DND-41 (cell line): Measurements from ENCODE around the gene MTMR2.

Experiments
- ATAC-seq: fragments of 200-7000 bp; cut with Tn5 transposase; 3 replicates; pipeline ENCODE4 v1.9.1; 2021; ENCODE audit warnings: low read depth; ENCODE audit not compliant: insufficient read depth
- DNase-seq: peaks from one replicate; pipeline ENCODE4 v3.0.0-alpha.2; 2020
- H2AFZ ChIP-seq: 2 replicates; pipeline ENCODE4 v1.6.0; 2012; ENCODE audit warnings: low read depth, low read length
- H3K27ac ChIP-seq: 2 replicates; pipeline ENCODE4 v1.5.1; 2012; ENCODE audit warnings: low read length, inconsistent platforms
- H3K27me3 ChIP-seq: fragments of 200-600 bp; sonication (generic); 2 replicates; pipeline ENCODE4 v1.6.0; 2012; ENCODE audit warnings: low read length, mild to moderate bottlenecking, inconsistent platforms; ENCODE audit not compliant: insufficient read depth, poor library complexity
- H3K36me3 ChIP-seq: 2 replicates; pipeline ENCODE4 v1.5.1; 2012; ENCODE audit warnings: low read length, inconsistent platforms; ENCODE audit not compliant: insufficient read depth
- H3K4me1 ChIP-seq: 2 replicates; pipeline ENCODE4 v1.5.1; 2012; ENCODE audit warnings: mild to moderate bottlenecking, low read length; ENCODE audit not compliant: insufficient read depth
- H3K4me2 ChIP-seq: 2 replicates; pipeline ENCODE4 v1.6.0; 2012; ENCODE audit warnings: mild to moderate bottlenecking, moderate library complexity, low read length, inconsistent platforms; ENCODE audit not compliant: insufficient read depth
- H3K4me3 ChIP-seq, 2 experiments: fragments of 200-600 bp in 1 of 2; shearing (Covaris generic) in 1 of 2; 2 replicates each; pipeline ENCODE4 v1.5.1; 2012 to 2016; ENCODE audit warnings: inconsistent platforms in 2 of 2, low read length in 2 of 2, mild to moderate bottlenecking in 2 of 2, low read depth in 1 of 2, moderate library complexity in 1 of 2
- H3K79me2 ChIP-seq: 2 replicates; pipeline ENCODE4 v1.6.0; 2012; ENCODE audit warnings: low read length, inconsistent platforms; ENCODE audit not compliant: insufficient read depth
- H3K9ac ChIP-seq: 2 replicates; pipeline ENCODE4 v1.6.0; 2012; ENCODE audit warnings: low read depth, mild to moderate bottlenecking, inconsistent platforms, low read length, moderate library complexity
- H3K9me3 ChIP-seq: 2 replicates; pipeline ENCODE4 v1.5.1; 2012; ENCODE audit warnings: low read length, moderate library complexity, mild to moderate bottlenecking, inconsistent platforms; ENCODE audit not compliant: insufficient read depth, severe bottlenecking
- H4K20me1 ChIP-seq: 2 replicates; pipeline ENCODE4 v1.6.0; 2012; ENCODE audit warnings: low read length; ENCODE audit not compliant: insufficient read depth
- CTCF ChIP-seq: IDR thresholded peaks from 2 replicates; pipeline ENCODE4 v1.5.1; 2012; ENCODE audit warnings: borderline replicate concordance, low read length, moderate library complexity, mild to moderate bottlenecking; ENCODE audit not compliant: poor library complexity, severe bottlenecking; ENCODE audit errors: extremely low read depth
- EZH2 ChIP-seq: IDR thresholded peaks from 3 replicates; pipeline ENCODE4 v1.6.1; 2012; ENCODE audit warnings: borderline replicate concordance, low read depth, mild to moderate bottlenecking, moderate library complexity, low read length, inconsistent platforms; ENCODE audit not compliant: severe bottlenecking

MTMR2 gene

GRCh38 chr11:95791709-95792033 is 132.2 kb downstream of the MTMR2 start:
- ATAC-seq (no peak), DNase-seq (no peak)
- H4K20me1 ChIP-seq = peaks cover 40% of the 10 kb centered on the region
- no peak for TF ChIP-seq EZH2
- TF ChIP-seq CTCF = no peak
- 0 out of 2 replicates have a peak overlapping the region, but pooled peaks have one; percentile 91 for H2AFZ ChIP-seq
- peaks cover 15% of the 10 kb centered on the region for H3K36me3 ChIP-seq
- H3K4me3 ChIP-seq = peak overlapping the region; percentile 82 to 85
- H3K4me2 ChIP-seq = peak overlapping the region; percentile 74
- peak overlapping the region; percentile 86 for H3K9ac ChIP-seq
- H3K27ac ChIP-seq = peak overlapping the region; percentile 96
- peaks cover 53% of the 10 kb centered on the region for H3K4me1 ChIP-seq
- no peaks in the 10 kb centered on the region for H3K9me3 ChIP-seq
- peaks cover 84% of the 10 kb centered on the region for H3K79me2 ChIP-seq
- no peaks in the 10 kb centered on the region for H3K27me3 ChIP-seq

DNA sequence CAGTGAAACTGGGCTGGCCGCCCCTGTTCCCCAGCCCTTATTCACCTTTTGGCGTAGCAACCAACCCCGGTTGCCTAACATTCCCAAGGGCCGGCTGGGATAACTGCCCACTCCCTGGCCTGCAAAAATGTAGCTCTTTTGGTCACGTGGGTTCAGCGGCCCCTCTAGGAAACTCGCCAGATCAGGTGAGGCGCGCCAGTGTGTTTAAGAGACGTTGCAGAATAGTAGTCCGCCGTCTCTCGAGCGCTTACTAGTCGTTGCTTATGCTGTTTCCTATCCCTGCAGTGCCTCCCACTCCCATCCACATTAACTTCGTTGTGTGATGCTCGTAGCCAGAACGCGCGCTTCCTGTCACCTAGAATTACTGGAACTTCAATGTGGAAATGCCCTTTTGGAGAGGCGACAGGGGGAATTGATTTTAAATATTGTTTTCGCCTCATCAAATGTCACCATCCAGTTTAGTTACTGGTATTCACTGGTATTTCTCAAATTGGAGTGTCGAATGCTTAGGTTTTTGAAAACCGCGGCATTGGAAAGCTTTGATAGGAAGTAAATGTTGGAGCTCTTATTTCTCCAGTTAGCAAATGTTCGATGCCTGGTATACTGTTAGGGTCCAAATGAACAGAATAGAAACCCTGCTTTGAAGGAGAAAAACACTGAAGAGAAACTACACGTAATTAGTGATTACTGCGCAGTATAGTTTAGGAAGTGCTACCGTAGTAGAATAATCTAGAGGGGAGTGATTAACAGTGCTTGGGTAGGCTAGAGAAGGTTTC is 132.8 kb downstream of the MTMR2 start:
- peaks cover 78% of the 10 kb centered on the region for H3K79me2 ChIP-seq
- ATAC-seq (0 out of 3 replicates have a peak, but pooled peaks have one; percentile 5), DNase-seq (peak; percentile 68)
- H3K27ac ChIP-seq = peak overlapping the region; percentile 96
- no peaks in the 10 kb centered on the region for H3K9me3 ChIP-seq
- H4K20me1 ChIP-seq = peaks cover 36% of the 10 kb centered on the region
- H3K4me2 ChIP-seq = peak overlapping the region; percentile 74
- peaks cover 18% of the 10 kb centered on the region for H3K36me3 ChIP-seq
- H3K9ac ChIP-seq = peak overlapping the region; percentile 86
- peak overlapping the region; percentile 91 for H2AFZ ChIP-seq
- TF ChIP-seq EZH2 = no peak
- TF ChIP-seq CTCF = no peak
- H3K4me3 ChIP-seq = peak overlapping the region; percentile 82 to 85
- no peaks in the 10 kb centered on the region for H3K27me3 ChIP-seq
- H3K4me1 ChIP-seq = peaks cover 58% of the 10 kb centered on the region

DNA sequence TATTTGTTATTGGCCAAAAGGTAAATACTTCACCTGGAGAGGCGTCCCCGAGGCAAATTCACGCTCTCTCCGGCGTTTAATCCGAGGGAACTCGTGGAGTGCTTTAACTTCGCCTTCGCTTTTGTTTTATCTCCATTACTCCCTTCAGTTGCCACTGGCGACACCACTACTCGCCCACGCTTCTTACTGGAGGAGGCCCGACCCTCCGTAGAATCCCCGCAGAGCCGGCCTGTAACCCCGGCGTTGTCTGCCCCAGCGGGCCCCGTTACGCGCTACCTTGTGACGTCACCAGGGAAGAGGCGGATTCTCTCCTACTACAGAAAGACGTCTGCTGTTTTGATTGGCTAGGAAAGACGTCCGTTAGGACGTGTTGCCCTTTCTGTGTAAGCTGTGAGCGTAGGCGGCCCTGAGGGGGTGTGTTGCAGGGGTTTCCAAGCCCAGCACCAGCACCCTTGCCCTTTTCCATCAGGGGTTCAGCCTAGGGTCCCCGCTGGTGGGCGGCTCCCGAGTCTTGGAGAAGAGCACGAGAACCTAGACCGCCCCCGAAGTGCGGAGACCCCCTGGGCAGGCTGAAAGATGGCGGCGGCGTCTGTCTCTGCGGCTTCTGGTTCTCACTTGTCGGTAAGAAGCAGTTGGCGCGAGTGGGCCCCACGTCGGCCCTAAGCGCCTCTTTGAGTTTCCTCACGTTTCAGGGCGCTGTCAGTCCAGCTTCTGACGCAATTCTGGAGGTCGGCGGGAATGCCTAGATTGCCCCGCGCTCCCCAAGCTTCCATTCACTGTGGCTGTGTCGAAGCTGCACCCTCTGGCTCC is 133.6 kb downstream of the MTMR2 start, which contains the start of gene CEP57:
CEP57 (plus strand) TSS at position 376 of the 810 bp plus-strand sequence; CDS start at position 577, 201 bp downstream.
- H3K9me3 ChIP-seq = no peaks in the 10 kb centered on the region
- H3K27me3 ChIP-seq = no peaks in the 10 kb centered on the region
- no peak for TF ChIP-seq CTCF
- TF ChIP-seq EZH2 = no peak
- H3K4me2 ChIP-seq = peak within 1 kb of the TSS; percentile 75
- ATAC-seq = peak; percentile 66
- peaks cover 26% of the 10 kb centered on the region for H3K36me3 ChIP-seq
- H3K9ac ChIP-seq = peak within 1 kb of the TSS; percentile 86
- H3K4me3 ChIP-seq = peak within 1 kb of the TSS; percentile 85 to 91
- DNase-seq = peak; percentile 96
- peaks cover 66% of the 10 kb centered on the region for H3K4me1 ChIP-seq
- H3K79me2 ChIP-seq = peaks cover 78% of the 10 kb centered on the region
- H3K27ac ChIP-seq = peak within 1 kb of the TSS; percentile 96
- peaks cover 30% of the 10 kb centered on the region; the same call in 1 of the 2 replicates for H4K20me1 ChIP-seq
- peak within 1 kb of the TSS; percentile 93 for H2AFZ ChIP-seq
